Measurements from ENCODE around the gene ENO1. TPM values are rescaled to one million over a fixed set of nuclear protein-coding genes. Genes with fewer than 3 reads are reported as not detected.

ENO1 gene
- total and polyA plus RNA-seq, 9 of the 15 experiments (the other 6 are each of a cell fraction or from before 2014, with no cell fraction given) = 2,249 to 7,472 (median 2,868) TPM

DNA sequence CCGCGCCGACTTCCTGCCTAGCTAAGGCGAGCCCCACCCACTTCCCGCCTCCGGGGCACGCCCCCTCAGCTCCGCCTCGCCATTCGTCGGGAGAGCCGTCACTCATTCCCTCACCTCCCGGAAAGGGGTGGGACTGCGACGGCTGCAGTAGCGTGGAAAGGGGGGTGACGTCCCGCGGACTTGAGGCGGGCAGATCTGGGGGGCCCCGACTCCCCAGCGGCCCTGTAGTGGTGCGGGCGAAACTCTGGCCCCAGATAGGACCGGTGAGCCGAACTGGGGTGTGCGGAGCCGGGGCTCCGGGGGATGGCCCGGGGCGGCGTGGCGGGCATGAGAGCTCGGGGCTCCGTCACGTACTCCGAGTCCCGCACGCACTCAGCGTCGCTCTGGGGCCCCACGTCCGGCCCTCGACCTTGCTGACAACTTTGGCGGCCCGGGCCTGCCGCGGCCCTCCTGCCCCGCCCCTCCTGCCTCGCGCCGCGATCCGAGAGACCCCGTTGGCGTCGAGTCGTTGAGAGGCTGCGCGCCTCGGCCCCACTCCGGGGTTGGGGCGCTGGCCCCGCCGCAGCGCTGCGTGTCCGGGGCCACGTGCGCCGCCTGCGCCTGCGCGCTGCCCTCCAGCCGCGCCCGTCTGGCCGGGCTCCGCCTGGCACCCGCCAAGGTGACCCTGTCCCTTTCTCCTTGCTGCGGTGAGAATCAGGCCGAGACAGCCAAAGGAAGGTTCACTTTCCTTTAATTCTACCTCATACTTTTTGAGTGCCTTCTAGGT, 395 bp upstream of the ENO1 start (continued):
- TF ChIP-seq ZNF224 (CRISPR knock-in tag; IDR thresholded peaks at IDR 0.05) (peak; percentile 88; the same call in 1 of the 2 replicates), RBM17 (IDR thresholded peaks at IDR 0.05; ENCODE audit: borderline replicate concordance, low read depth, low read length) (no peak), RBFOX2 (IDR thresholded peaks at IDR 0.05; ENCODE audit: low read depth, low read length) (peak; percentile 87), GABPB1 (CRISPR knock-in tag; IDR thresholded peaks at IDR 0.05) (peak; percentile 89), CEBPG (CRISPR knock-in tag; IDR thresholded peaks at IDR 0.05) (peak; percentile 71; the same call in 1 of the 2 replicates), CEBPG (tag; conservative IDR thresholded peaks at IDR 0.05 in 1 of 2, IDR thresholded peaks at IDR 0.05 in 1 of 2) (no peak), ZNF511 (CRISPR knock-in tag; IDR thresholded peaks at IDR 0.05) (peak; percentile 99), HNRNPLL (IDR thresholded peaks at IDR 0.05; ENCODE audit: low read depth, low read length, poor library complexity, severe bottlenecking) (peak; percentile 77), ZKSCAN1 (IDR thresholded peaks at IDR 0.05; ENCODE audit: low read depth, low read length) (no peak), LCOR (CRISPR knock-in tag; IDR thresholded peaks at IDR 0.05) (peak; percentile 97), RB1 (IDR thresholded peaks at IDR 0.05; ENCODE audit: low read depth) (peak; percentile 80), ATF6 (CRISPR knock-in tag; IDR thresholded peaks at IDR 0.05) (peak; percentile 97; the same call in 1 of the 2 replicates), ZNF143 (CRISPR knock-in tag; IDR thresholded peaks at IDR 0.05) (0 out of 2 replicates have a peak, but pooled peaks have one; percentile 65)
- TF ChIP-seq, protein P1, sequence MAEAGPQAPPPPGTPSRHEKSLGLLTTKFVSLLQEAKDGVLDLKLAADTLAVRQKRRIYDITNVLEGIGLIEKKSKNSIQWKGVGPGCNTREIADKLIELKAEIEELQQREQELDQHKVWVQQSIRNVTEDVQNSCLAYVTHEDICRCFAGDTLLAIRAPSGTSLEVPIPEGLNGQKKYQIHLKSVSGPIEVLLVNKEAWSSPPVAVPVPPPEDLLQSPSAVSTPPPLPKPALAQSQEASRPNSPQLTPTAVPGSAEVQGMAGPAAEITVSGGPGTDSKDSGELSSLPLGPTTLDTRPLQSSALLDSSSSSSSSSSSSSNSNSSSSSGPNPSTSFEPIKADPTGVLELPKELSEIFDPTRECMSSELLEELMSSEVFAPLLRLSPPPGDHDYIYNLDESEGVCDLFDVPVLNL (CRISPR knock-in tag; IDR thresholded peaks at IDR 0.05; ENCODE audit: low read depth) = 0 out of 2 replicates have a peak, but pooled peaks have one; percentile 31
- TF ChIP-seq, protein P2, sequence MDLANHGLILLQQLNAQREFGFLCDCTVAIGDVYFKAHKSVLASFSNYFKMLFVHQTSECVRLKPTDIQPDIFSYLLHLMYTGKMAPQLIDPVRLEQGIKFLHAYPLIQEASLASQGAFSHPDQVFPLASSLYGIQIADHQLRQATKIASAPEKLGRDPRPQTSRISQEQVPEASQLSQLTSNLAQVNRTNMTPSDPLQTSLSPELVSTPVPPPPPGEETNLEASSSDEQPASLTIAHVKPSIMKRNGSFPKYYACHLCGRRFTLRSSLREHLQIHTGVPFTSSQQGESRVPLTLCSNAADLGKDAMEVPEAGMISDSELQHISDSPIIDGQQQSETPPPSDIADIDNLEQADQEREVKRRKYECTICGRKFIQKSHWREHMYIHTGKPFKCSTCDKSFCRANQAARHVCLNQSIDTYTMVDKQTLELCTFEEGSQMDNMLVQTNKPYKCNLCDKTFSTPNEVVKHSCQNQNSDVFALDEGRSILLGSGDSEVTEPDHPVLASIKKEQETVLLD (IDR thresholded peaks at IDR 0.05) = peak; percentile 94
- TF ChIP-seq, protein P3, sequence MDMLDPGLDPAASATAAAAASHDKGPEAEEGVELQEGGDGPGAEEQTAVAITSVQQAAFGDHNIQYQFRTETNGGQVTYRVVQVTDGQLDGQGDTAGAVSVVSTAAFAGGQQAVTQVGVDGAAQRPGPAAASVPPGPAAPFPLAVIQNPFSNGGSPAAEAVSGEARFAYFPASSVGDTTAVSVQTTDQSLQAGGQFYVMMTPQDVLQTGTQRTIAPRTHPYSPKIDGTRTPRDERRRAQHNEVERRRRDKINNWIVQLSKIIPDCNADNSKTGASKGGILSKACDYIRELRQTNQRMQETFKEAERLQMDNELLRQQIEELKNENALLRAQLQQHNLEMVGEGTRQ (CRISPR knock-in tag; IDR thresholded peaks at IDR 0.05) = peak; percentile 72
- TF ChIP-seq, protein P4, sequence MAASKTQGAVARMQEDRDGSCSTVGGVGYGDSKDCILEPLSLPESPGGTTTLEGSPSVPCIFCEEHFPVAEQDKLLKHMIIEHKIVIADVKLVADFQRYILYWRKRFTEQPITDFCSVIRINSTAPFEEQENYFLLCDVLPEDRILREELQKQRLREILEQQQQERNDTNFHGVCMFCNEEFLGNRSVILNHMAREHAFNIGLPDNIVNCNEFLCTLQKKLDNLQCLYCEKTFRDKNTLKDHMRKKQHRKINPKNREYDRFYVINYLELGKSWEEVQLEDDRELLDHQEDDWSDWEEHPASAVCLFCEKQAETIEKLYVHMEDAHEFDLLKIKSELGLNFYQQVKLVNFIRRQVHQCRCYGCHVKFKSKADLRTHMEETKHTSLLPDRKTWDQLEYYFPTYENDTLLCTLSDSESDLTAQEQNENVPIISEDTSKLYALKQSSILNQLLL (CRISPR knock-in tag; IDR thresholded peaks at IDR 0.05; ENCODE audit: borderline replicate concordance) = no peak
- TF ChIP-seq, protein P5, sequence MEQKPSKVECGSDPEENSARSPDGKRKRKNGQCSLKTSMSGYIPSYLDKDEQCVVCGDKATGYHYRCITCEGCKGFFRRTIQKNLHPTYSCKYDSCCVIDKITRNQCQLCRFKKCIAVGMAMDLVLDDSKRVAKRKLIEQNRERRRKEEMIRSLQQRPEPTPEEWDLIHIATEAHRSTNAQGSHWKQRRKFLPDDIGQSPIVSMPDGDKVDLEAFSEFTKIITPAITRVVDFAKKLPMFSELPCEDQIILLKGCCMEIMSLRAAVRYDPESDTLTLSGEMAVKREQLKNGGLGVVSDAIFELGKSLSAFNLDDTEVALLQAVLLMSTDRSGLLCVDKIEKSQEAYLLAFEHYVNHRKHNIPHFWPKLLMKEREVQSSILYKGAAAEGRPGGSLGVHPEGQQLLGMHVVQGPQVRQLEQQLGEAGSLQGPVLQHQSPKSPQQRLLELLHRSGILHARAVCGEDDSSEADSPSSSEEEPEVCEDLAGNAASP (IDR thresholded peaks at IDR 0.05) = no peak
